ENCODE results near the gene CALHM1. TPM values are rescaled to one million over a fixed set of nuclear protein-coding genes. Genes with fewer than 3 reads are reported as not detected.

Gene CALHM1
- total and polyA plus RNA-seq, 8 donors: 0.16 TPM; not detected in 7

DNA sequence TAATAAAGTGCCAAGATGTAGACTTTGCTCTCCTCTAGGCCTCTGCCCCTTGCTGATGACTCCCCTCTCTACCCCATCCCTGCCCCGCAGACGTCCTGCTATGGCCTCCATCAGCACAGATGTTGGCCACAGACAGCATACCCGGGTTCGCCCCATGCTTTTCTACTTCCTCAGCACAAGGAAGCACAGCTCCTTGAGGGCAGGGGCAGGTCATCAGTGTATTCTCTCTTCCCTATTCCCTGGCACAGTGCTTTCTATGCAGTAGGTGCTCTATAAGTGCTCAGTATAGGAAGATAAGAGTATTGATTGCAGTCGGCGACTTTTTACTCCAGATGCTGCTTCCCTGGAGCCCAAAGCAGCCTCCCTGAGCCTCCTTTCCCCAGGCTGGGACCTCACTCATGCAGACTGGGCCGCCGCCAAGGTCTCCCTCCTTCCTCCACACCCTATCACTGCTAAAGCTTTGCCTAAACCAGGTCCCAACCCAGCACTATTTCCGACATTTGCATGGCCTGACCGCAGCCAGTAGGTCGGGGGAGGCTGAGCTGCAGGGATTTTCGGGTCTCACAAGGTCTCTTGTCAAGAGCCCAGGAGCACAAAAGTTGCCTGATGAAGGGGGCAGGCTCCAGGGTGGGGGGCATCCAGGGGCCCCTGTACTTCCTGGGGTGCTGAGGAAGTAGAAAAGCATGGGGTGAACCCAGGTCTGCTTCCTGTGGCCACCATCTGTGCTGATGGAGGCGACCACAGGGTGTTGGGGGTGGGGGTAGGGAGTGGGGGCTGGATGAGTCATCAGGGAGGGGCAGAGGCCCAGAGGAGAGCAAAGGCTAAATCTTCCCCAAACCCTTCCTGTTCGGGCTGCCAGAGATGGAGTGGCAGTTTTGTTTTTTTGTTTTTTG, 12.3 kb upstream of the CALHM1 start:
- FAIRE-seq: no peak

GRCh38 chr10:103469201-103469600, 10.5 kb upstream of the CALHM1 start:
- no peaks in the 10 kb centered on the region for H3K27me3 ChIP-seq
- no peak overlapping the region for H3K27ac ChIP-seq
- DNase-seq: no peak
- H3K36me3 ChIP-seq: no peaks in the 10 kb centered on the region
- H3K9me3 ChIP-seq: no peaks in the 10 kb centered on the region
- H3K4me1 ChIP-seq: no peaks in the 10 kb centered on the region
- FAIRE-seq: no peak
- H3K4me3 ChIP-seq: no peak overlapping the region
- 57 to 61% methylated on average over 5 of the region's 5 CpGs for WGBS, 2 donors
- intact Hi-C loops (cut with DNase I): no loop called here
- ATAC-seq: no peak
- TF ChIP-seq, protein P1, sequence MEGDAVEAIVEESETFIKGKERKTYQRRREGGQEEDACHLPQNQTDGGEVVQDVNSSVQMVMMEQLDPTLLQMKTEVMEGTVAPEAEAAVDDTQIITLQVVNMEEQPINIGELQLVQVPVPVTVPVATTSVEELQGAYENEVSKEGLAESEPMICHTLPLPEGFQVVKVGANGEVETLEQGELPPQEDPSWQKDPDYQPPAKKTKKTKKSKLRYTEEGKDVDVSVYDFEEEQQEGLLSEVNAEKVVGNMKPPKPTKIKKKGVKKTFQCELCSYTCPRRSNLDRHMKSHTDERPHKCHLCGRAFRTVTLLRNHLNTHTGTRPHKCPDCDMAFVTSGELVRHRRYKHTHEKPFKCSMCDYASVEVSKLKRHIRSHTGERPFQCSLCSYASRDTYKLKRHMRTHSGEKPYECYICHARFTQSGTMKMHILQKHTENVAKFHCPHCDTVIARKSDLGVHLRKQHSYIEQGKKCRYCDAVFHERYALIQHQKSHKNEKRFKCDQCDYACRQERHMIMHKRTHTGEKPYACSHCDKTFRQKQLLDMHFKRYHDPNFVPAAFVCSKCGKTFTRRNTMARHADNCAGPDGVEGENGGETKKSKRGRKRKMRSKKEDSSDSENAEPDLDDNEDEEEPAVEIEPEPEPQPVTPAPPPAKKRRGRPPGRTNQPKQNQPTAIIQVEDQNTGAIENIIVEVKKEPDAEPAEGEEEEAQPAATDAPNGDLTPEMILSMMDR (IDR thresholded peaks at IDR 0.05): no peak

More for the DNA sequence above, 12.3 kb upstream of the CALHM1 start:
- no peaks in the 10 kb centered on the region for H3K4me1 ChIP-seq
- intact Hi-C loops (cut with DNase I): no loop called here
- no peaks in the 10 kb centered on the region for H3K27me3 ChIP-seq
- TF ChIP-seq, protein P1 (IDR thresholded peaks at IDR 0.05): no peak
- ATAC-seq: peak in 3 of 4 donors; percentile 61 to 76 (median 74)
- no peak overlapping the region for H3K4me3 ChIP-seq
- no peaks in the 10 kb centered on the region for H3K36me3 ChIP-seq
- 73 to 76% methylated on average over 14 of the region's 14 CpGs for WGBS, 2 donors
- DNase-seq: no peak
- no peak overlapping the region for H3K27ac ChIP-seq
- H3K9me3 ChIP-seq: no peaks in the 10 kb centered on the region

DNA sequence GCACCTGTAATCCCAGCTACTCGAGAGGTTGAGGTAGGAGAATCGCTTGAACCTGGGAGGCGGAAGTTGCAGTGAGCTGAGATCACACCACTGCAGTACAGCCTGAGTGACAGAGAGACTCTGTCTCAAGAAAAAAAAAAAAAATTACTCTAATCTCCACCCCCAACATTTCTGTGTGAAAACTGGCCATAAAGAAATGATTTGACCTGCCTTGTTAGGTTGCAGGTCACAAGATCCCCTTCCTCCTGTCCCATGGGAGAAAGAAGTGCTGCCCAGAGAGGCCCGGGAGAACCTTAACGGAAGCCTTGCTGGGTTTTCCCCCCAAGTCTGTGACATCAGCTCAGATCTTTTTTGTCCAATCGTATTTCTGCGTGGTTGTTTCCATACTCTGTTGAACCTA, 8.7 kb upstream of the CALHM1 start:
- DNase-seq (no peak), ATAC-seq (no peak), FAIRE-seq (no peak)
- intact Hi-C loops (cut with DNase I): no loop called here
- TF ChIP-seq, protein P1 (IDR thresholded peaks at IDR 0.05): no peak
- WGBS, 2 donors: 85 to 86% methylated on average over 7 of the region's 7 CpGs
- no peaks in the 10 kb centered on the region for H3K27me3 ChIP-seq
- H3K27ac ChIP-seq: no peak overlapping the region
- H3K4me3 ChIP-seq: no peak overlapping the region
- H3K4me1 ChIP-seq: no peaks in the 10 kb centered on the region
- H3K9me3 ChIP-seq: no peaks in the 10 kb centered on the region
- no peaks in the 10 kb centered on the region for H3K36me3 ChIP-seq

DNA sequence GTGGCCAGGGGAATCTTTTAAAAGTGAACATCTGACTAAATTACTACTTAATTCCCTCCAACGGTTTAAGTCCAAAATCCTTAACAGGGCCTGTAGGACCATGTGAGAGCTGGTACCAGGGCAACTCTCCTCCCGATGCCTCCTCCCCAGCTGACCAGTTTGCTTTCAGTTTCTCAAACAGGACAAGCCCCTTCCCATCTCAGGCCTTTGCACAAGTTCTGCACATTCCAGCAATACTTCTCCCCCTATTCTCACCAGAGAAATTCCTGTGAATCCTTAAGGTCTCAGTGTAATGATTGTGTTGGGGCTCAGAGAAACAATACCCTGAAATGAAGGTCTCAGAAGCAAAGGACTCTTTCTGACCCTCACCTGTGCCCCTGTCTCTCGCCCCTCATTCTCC, 8.0 kb upstream of the CALHM1 start:
- no peak for ATAC-seq
- no peak for DNase-seq
- Histone ChIP-seq H3K4me1 (no peaks in the 10 kb centered on the region), H3K27ac (no peak overlapping the region), H3K4me3 (no peak overlapping the region), H3K27me3 (no peaks in the 10 kb centered on the region), H3K36me3 (no peaks in the 10 kb centered on the region), H3K9me3 (no peaks in the 10 kb centered on the region)
- intact Hi-C loops (cut with DNase I): no loop called here
- no peak for FAIRE-seq
- WGBS, 2 donors: 86 to 88% methylated on average over 3 of the region's 3 CpGs
- TF ChIP-seq, protein P1 (IDR thresholded peaks at IDR 0.05): no peak
